H1 (cell line): ENCODE results near the gene GANAB.

Experiments
- BRCA1 ChIP-seq: IDR thresholded peaks from 2 replicates; pipeline ENCODE4 v1.6.1; 2012; ENCODE audit warnings: low read depth, low read length, improper control_type of control experiment
- CTCF ChIP-seq, 3 experiments: IDR thresholded peaks; 1 replicate in 2 of 3; 2 replicates in 1 of 3; pipeline versions ENCODE4 v1.5.1 to v1.6.1; 2011; ENCODE audit warnings: low read length in 3 of 3, mild to moderate bottlenecking in 3 of 3, inconsistent platforms in 2 of 3, low read depth in 1 of 3, moderate library complexity in 1 of 3; ENCODE audit not compliant: insufficient read depth in 1 of 3; ENCODE audit errors: control extremely low read depth in 1 of 3
- EZH2 ChIP-seq: fragments of 200-600 bp; sonication (generic); IDR thresholded peaks from 2 replicates; pipeline ENCODE4 v1.7.1; 2012; ENCODE audit warnings: low read depth, mild to moderate bottlenecking, moderate library complexity, low read length, inconsistent platforms; ENCODE audit not compliant: severe bottlenecking
- JUN ChIP-seq: IDR thresholded peaks from 2 replicates; pipeline ENCODE4 v1.6.1; 2011; ENCODE audit warnings: low read depth, mild to moderate bottlenecking, improper control_type of control experiment, low read length
- POLR2A ChIP-seq, 2 experiments: IDR thresholded peaks; 1 replicate in 1 of 2; 2 replicates in 1 of 2; pipeline ENCODE4 v1.6.1; 2011; ENCODE audit warnings: low read depth in 2 of 2, low read length in 2 of 2, mild to moderate bottlenecking in 2 of 2; ENCODE audit errors: control extremely low read depth in 1 of 2
- RAD21 ChIP-seq, 2 experiments: IDR thresholded peaks in 1 of 2; conservative IDR thresholded peaks in 1 of 2; 2 replicates each; pipeline ENCODE4 v1.6.1; 2011; ENCODE audit warnings: low read depth in 2 of 2, low read length in 2 of 2, improper control_type of control experiment in 1 of 2, inconsistent platforms in 1 of 2, mild to moderate bottlenecking in 1 of 2, moderate library complexity in 1 of 2
- RFX5 ChIP-seq: IDR thresholded peaks from 2 replicates; pipeline ENCODE4 v1.6.1; 2011; ENCODE audit warnings: low read depth, low read length, improper control_type of control experiment, borderline replicate concordance
- SAP30 ChIP-seq: fragments of 300-600 bp; sonication (generic); IDR thresholded peaks from 2 replicates; pipeline ENCODE4 v1.7.1; 2012; ENCODE audit warnings: low read length, moderate library complexity, mild to moderate bottlenecking, inconsistent platforms; ENCODE audit not compliant: insufficient read depth, insufficient replicate concordance
- SIN3A ChIP-seq, 2 experiments: IDR thresholded peaks in 1 of 2; conservative IDR thresholded peaks in 1 of 2; 2 replicates each; pipeline ENCODE4 v1.6.1; 2011 to 2012; ENCODE audit warnings: low read length in 2 of 2, improper control_type of control experiment in 1 of 2, low read depth in 1 of 2, mild to moderate bottlenecking in 1 of 2
- SP2 ChIP-seq: IDR thresholded peaks from 2 replicates; pipeline ENCODE4 v1.6.1; 2012; ENCODE audit warnings: mild to moderate bottlenecking, low read length, inconsistent platforms
- TAF1 ChIP-seq: IDR thresholded peaks from 2 replicates; pipeline ENCODE4 v1.6.1; 2011; ENCODE audit warnings: mild to moderate bottlenecking, low read depth, low read length

GRCh38 chr11:62676698-62677097 lies 30.3 kb upstream of the GANAB start:
- TF ChIP-seq JUN (no peak), RFX5 (no peak), TAF1 (no peak), EZH2 (no peak), CTCF (IDR thresholded peaks at IDR 0.05; ENCODE audit: control extremely low read depth in 1 of 3, insufficient read depth in 1 of 3, low read depth in 1 of 3, low read length in 3 of 3) (peak; percentile 3 to 11 (median 9); a peak in 3 of 4 replicates), SAP30 (no peak), SIN3A (conservative IDR thresholded peaks at IDR 0.05 in 1 of 2, IDR thresholded peaks at IDR 0.05 in 1 of 2; ENCODE audit: low read depth in 1 of 2, low read length in 2 of 2) (no peak), BRCA1 (no peak), POLR2A (IDR thresholded peaks at IDR 0.05; ENCODE audit: control extremely low read depth in 1 of 2, low read depth in 2 of 2, low read length in 2 of 2) (no peak), RAD21 (IDR thresholded peaks at IDR 0.05 in 1 of 2, conservative IDR thresholded peaks at IDR 0.05 in 1 of 2; ENCODE audit: low read depth in 2 of 2, low read length in 2 of 2) (peak; percentile 27 to 40; a peak in 2 of 4 replicates), SP2 (no peak)
